ENCODE results near the gene RGSL1.

The RGSL1 gene

DNA sequence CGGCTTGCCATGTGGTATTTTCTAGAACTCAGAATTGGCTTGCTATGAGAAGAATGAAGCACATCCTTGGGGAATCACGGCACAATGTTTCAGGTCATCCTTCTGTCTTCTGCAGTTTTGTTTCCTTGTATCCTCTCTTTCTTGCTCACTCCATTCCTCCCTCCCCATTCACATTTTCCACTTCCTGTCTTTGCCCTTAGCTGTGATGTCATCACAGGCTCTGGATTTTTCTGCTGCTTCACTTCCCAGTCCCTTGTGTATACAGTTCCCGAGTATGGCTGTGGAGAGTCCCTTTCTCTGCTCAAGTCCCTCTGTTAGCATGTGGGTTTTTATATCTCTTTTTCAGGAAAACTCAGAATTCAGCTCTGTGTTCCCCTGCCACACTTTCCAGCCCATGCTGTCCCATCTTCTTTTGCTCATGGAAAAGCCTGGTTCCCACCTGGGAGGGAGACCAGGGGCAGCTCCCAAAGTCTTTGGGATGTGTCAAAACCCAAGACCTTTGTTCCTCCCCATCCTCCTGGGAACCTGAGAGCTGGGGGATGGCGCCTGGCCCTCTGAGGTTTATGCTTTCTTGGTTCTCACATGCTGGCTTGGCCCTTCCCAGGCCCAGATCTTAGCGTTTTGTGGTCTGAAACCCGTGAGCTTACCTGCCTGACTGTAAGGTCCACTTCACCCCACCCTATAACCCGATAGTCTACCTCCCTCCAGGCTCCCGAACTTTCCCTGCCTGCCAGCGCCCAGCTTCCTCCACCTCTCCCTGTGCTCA lies 159.1 kb downstream of the RGSL1 start:
- ChIA-PET CTCF (interaction anchor here (13.7 to 23.1 kb wide), 2 partner anchors 11 to 177 kb away, joined by 184 to 997 read pairs; partner anchors contain the start of gene NPL), POLR2A (no interaction called here)

More for the DNA sequence above, 159.1 kb downstream of the RGSL1 start:
- no peak overlapping the region for H3K4me3 ChIP-seq (ENCODE audit: low read depth, low read length)
- no peak for DNase-seq (ENCODE audit: low read depth, low spot score)
- TF ChIP-seq, protein P1, sequence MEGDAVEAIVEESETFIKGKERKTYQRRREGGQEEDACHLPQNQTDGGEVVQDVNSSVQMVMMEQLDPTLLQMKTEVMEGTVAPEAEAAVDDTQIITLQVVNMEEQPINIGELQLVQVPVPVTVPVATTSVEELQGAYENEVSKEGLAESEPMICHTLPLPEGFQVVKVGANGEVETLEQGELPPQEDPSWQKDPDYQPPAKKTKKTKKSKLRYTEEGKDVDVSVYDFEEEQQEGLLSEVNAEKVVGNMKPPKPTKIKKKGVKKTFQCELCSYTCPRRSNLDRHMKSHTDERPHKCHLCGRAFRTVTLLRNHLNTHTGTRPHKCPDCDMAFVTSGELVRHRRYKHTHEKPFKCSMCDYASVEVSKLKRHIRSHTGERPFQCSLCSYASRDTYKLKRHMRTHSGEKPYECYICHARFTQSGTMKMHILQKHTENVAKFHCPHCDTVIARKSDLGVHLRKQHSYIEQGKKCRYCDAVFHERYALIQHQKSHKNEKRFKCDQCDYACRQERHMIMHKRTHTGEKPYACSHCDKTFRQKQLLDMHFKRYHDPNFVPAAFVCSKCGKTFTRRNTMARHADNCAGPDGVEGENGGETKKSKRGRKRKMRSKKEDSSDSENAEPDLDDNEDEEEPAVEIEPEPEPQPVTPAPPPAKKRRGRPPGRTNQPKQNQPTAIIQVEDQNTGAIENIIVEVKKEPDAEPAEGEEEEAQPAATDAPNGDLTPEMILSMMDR (IDR thresholded peaks at IDR 0.05; ENCODE audit: insufficient read depth, low read length, missing control alignments): no peak

Measured in AG04449 (cell line).